GM18868 (cell line): ENCODE data around the gene PRKN.

ENCODE experiments used
- ATAC-seq: cut with Tn5 transposase; IDR thresholded peaks from one replicate; pipeline ENCODE4 v1.9.1; 2021; ENCODE audit warnings: mild to moderate bottlenecking, moderate library complexity; ENCODE audit not compliant: unreplicated experiment

Gene PRKN

DNA sequence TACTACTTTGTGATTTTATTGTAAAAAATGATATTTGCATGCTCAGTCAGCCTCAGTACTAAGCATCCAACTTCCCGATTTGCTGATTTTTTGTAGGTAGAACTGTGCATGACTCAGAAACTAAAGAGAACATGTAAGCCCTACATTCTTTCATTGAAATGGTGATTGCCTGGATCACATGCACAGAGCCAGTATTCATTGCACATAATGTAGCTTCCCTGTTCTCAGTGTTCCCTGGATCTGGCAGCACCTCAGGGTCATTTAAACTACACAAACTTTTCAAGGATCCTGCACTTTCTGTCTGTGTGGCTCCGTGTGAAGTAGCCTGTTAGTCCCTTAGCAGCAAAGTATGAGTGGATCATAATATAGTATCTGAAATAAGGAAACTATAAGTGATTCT is 1030.8 kb downstream of the PRKN start:
- no peak for ATAC-seq

DNA sequence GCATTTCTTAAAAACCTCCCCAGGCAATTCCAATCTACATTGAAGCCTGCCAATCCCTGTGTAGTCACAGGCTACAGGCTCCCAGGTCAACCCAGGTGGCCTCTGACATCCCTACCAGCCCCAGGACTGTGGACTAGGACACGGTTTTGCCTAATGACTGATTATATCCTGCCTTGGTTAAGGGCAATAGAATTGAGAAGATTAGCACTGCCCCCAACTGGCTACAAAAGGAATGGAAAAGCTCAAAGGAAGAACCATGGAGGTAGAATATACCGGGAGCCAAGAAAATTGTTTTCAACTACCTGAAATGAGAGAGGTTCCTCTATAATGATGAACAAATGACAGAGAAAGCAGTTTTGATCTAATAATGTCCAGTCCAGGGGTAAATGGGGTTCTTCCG is 1032.6 kb downstream of the PRKN start:
- ATAC-seq: peak; percentile 83

DNA sequence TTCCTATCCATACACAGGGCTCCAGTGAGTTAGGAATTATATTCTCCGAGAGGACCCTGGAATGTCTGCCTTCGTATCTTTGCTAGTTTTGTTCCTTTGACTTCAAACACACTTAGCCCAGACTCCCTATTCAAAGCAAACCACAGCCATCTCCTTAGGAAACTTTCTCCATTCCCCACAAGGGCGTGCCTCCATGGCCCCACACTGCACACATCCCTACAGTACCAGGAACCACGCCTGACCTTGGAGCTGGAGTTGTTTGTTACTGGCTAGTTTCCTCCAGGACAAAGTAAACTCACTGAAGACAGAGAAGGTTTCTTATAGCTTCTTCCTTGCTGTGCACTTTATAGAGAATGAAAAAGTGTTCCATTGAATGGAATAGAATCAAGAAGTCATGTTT is 1040.9 kb downstream of the PRKN start:
- no peak for ATAC-seq

DNA sequence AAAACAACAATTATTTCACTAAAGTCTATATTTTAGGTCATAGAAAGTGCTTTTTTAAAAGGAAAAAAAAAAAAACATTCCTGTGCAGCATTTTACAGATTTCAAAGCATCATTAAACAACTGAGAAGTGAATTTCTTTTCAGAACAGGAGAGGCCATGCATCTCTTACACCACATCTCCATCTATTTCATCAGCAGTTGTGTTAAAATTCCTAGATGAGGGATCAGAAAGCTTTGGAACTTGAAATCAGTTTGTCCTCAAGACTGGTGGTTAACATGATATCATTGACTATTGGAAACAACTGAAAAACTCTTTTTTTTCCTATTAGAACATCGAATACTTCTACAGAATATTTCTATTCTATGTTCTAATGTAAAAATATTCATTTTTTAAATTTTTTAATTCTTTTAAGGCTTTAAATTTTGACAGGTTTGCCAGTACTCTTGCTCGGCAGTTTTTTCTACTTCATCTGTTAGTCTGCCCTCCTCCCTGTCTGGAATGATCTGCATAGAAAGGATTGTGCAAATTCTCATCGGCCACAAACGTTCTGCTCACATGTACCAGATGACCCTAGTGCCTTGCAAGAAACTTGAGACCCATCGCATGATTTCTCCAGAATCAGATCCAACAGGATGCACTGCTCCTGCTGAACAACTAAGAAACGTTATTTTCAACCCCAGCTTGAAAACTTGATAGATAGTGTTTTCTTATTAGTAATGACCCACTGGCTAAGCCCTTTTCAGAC is 1042.7 kb downstream of the PRKN start:
- ATAC-seq: no peak

DNA sequence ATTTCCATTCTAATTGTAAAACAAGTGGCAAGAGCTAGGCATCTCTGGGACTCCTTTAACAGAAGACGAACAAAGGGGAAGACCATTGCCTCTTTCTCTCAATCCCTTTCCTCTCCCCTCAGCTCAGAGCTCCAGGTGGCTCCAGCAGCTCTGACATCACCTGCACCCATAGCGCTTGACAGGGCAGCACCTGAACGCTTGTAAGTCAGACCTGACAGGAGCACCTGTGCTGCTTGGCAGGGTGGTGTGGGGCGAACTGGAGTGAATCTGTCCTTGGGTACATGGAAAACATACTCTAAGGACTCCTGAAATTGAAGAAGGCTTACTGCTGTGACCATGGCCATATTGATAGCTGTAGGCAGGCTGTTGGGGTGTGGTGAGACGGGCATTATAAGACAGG is 1044.2 kb downstream of the PRKN start:
- no peak for ATAC-seq

DNA sequence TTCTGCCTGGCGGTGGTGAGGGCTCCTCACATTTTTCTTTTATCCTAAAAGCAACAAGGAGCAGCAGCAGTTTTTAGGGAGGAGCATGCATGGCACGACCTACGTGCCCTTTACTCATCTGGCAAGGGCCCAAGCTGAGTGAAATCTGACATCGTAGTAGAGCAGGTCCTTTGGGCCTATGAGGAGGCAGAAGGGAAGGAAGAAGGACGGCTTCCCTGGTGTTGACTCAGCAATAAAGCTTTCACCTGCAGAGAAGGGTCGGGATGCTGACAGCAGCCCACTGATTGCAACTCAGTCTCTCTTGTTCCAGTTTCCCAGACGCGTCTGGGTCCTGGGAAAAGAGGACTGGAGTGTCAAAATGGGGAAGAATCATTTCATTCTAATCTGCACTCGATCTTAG is 1044.6 kb downstream of the PRKN start:
- no peak for ATAC-seq

DNA sequence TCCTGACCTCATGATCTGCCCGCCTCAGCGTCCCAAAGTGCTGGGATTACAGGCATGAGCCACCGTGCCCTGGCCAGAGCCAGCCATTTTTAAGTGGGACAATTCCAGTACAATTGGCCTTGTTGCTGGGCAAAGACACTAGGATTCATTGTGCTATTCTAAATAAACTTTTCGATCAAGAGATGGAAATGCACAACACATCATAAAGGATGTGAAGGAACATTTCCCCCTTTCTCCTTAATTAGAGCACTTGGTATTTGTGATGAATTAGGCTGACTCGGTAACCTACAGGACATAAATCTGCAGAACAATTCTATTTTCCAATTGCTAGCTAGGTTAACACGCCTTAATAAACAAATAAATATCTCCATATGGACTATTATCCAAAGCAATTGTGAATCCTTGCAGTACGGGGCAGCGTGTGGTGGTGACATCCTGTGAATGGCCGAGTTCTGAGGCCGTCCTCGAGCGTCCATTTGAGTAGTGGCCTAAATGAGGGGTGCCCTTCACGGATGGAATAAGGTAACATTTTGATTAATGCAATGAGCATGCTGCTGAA is 1047.5 kb downstream of the PRKN start:
- no peak for ATAC-seq

DNA sequence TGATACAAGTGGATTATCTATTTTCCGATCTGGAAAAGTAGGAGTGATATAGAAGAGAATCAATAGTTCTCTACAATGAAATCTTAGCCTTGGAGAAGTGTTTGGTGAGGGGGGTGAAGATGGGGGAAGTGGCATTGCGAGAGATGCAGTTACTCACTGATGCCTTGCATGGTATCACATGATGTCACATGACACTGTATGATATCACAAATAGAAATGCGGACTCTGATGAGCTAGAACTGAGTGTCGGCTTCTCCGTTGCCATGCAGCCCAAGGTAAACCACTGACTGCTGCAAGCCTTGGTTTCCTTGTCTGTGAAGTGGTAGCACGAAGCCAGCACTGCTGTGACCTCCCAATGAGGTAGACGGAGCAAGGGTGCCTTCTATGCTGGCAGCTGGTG is 1050.4 kb downstream of the PRKN start:
- peak; percentile 30 for ATAC-seq

DNA sequence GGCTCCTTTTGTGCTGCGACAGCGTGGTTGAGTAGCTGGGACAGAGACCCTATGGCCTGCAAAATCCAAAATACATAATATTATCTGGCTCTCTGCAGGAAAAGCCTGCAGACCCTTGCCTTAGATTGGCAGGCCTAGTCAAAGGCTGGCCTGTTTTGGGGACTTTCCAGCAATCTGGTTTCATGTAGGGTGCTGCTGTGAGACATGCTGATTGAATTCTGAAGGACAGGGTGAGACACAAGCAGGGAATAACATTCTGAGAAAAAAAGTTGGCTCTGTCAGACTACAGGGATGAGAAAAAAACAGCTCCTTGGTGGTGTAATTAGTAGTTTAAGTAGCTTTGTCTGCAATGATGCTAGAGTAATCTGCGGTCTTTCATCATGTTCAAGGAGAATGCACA is 1051.0 kb downstream of the PRKN start:
- peak; percentile 84 for ATAC-seq

DNA sequence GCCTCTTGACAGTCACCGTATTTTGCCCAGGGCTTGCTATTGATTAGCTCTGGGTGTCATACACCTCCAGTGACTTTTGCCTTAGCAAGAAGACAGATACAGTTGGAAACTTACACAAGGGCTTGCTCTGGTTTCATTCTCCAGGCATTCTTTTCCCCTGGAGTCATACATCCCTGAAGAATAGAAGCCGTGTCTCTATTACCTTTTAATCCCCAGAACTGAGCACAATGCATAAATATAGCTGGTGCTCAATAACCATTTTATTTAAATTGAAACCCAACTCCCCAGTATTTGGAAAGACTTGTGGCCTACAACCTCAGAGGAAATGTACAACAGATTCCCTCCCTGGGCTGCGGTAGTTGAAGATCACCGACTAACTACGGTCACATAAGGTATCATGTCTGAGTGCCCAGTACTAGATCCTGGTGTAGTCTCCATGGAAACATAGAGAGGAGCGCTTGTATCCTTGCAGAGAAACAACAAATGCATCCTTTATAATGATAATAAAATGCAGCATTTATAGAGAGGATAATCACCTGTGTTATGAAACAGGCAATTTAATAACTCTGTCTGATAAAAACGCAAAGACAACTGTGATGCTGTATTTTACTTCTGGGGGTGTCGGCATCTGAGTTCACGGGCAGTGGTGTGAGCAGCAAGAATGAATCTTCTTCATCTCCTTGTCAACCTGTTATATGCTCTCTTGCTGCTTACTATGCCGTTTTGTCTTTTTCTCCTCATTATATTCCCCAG is 1052.5 kb downstream of the PRKN start:
- ATAC-seq: no peak

DNA sequence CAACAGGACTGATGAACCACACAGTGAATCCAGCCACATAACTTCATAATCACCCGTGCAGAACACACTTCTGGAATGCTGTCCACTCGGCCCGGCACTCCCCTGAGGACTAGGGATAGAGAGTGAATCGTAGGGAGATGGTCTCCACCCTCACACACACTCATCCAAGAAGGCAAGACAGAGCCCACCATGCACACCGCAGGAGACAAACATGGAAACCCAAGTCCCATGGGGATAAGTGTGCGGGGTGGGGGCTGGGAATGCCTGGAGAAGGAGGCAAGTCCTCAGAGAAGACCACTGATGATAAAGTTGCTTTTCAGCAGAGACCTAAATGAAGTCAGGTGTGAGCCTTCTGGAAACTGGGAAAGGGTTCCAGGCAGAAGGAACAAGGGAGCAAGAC is 1054.5 kb downstream of the PRKN start:
- ATAC-seq: no peak

DNA sequence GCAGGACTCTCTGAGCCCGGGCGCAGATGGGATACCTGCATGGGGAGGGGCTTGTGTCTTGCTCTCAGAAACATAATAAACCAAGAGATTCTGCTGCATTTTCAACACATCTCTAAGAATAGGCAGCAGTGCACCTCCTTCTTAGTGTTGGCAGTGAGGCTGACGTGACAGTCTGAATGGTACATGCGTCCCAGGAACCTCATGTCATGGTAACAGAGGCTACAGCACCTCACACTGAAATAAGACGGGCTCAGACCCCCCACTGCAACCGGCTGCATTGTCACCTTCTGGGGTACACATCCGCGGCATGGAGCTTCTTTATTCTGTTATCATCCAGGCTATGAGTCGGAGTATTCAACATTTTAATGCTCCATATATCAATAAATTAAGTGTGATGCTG is 1056.4 kb downstream of the PRKN start:
- ATAC-seq: no peak

DNA sequence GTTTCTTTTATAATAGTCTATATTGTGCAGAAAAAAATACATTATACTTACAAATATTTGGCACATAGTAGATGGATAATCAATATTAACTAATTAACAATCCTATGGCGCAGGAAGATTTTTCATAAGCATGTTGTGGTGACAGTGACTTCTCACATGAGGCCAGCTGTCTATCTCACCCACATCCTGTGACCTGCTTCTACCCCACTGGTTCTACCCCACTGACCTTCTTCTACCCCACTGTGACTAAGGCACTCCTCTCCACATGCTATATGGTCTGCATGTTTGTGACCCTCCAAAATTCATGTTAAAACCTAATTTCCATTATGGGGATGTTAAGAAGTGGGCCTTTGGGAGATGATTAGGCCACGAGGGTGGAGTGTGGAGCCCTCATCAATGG is 1058.9 kb downstream of the PRKN start:
- no peak for ATAC-seq

DNA sequence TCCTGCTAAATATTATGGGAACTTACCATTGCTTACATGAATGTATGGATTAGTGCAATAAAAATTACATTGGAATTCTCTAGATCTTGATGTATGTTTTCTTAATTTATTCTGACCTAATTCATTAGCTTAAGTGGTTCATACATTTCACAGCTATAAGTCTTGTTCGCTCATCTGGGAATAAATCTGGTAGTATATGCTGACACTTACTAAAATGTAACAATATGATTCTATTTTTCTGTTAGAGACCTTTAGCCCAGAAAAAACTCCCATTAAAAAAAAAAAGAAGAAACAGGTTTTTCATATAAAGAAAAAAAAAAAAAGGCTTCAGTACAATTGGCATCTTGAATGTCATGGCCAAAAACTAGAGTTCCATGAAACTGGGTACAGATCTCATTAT is 1059.6 kb downstream of the PRKN start:
- no peak for ATAC-seq

DNA sequence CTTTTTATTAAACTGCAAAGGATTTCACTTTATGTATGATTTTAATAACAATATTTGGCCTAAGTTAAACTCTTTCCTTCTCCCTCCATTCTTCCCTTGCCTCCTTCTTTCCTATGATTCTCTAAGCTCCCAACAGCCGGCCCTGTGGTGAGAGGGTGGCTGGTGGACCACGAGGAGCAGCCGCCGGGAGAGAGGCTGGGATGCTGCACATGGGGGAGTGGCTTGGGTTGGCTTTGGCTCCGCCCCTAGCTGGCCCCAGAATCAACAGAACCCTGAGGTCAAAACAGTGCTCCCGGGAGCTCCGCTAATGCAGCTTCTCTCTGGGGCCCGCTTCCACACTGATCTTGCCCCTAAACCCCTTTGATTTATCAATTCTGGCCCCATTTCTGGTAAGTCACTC is 1063.9 kb downstream of the PRKN start:
- ATAC-seq: no peak

DNA sequence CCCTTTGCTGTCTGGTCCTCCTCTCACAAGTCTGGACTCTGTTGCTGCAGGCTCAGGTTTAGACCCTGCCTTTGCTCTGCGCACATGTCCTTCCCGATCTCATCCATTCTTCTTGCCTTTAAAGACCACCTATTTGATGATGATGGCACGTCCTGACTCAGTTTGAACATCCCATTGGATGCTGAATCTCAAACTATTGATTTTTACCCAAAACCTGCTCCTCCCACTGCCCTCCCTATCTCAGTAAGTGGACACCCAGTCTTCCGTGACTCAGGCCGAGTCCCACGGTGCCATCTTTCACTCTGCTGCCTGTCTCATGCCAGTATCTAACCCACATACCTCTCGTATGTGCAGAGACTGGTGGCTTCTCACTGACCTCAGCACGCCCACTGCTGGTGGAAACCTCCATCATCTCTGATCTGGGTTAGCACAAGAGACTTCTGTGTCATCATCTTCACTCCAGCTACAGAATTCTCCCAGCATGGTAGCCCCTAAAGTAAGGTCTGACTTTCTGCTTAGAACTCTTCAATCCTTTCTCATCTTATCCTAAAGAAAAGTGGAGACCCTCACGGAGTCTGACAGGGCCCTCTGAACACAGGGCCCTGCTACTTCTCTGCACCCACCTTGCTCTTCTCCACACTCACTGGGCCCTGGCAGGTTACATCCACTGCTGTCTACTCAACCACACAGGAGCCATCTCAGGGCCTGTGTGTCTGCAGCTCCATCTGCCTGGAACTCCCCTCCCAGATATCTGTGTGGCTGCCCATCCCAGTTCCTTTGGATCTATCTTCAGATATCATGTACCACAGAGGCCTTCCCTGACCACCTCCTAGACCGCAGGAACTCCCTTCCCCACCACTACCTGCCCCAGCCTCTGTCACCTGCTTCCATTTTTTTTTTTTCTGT is 1066.6 kb downstream of the PRKN start:
- peak; percentile 57 for ATAC-seq

DNA sequence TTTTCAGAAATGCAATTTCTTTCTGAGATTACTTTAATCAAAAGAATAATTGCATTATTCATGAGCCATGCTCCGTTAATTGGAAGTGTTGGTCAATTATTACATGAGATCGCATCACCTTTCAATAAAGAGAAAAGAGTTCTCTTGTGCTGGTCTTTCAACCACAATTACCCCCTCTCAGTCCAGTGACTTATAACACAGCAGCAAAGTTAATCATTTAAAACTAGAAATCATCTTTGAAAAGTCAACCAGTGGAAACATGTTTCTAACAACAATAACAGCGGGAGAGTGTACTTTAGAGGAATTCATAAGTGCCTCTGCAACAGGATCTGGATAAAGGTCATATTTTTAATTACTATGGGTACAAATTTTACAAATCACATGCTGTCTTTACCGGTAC is 1069.4 kb downstream of the PRKN start:
- no peak for ATAC-seq

DNA sequence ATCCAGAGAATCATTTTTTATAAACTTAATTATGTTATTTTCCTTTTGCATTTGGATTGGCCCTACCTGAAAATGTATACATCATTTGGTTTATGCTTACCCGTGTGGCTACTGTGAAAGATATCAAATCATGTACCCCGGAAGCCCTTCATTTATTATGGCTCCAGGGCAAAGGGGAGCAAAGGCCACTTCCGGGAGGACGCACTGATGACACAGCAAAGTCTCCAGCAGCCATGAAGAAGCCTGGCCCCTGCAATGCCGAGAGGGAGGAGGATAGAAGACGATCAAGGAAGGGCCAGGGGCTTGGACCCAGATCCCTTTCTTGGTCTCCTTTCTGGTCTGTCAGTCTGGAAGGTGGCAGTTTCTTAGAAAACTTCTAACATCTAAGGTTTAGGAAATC is 1073.4 kb downstream of the PRKN start:
- ATAC-seq: no peak

DNA sequence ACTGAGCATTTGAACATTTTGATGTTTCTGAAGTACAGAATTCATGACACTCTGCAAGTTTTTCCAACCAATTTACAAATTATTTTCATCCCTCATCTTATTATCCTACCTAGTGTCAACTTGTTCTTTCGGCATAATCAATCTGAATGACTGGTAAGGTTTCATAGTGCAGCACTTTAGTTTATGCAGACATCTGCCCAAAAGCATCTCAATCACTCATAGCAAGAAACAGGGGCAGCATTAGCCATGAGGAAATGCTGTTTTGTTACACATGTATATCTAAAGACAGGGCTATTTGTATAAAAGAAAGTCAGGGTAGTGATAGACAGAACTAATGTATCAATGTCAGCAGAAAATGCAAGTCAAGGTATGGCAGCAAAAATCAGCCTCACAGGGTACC is 1075.6 kb downstream of the PRKN start:
- ATAC-seq: no peak

DNA sequence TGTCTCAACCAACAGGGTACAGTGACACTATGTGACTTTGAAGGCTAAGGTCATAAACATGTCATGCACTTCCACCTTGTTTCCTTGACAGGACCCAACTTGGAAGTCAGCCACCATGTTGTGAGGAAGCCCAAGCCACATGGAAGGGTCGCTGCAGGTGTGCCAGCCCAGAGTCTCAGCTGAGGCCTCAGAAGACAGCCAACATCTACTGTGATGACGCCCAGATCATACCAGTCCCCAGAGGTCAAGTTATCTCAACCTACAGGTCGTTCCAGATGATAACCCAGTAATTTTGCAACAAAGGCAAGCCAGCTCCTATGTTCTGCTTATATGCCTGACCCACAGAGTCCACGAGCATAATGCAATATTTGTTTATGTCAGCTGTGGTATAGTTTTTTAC is 1077.7 kb downstream of the PRKN start:
- no peak for ATAC-seq

DNA sequence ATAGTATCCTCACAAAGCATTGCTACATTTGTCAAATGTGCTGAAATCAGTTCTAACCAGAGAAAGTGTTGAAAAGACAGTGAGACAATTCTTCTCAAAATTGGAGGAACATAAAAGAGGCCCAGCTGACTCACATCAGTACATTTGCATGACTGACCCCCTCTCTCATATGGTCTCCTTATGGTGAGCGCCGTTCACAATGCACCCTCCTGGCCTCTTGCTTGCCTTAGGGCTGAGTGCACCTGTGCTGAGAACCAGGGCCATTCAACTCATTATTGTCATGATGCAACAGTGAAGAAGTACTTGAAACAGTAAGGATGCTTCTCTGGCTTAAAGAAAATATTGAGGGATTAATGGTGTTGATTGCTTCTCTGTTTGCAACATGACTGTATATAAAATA is 1078.5 kb downstream of the PRKN start:
- no peak for ATAC-seq
